HUES48 (cell line): ENCODE data around the gene ST7L.
"Not testable (repeated sequence)": the region's sequence is repeated elsewhere in the genome, so short reads cannot be mapped to it uniquely, and the experiment has no call there.

Source experiments
- H3K27ac ChIP-seq: one replicate; pipeline ENCODE4 v1.7.0; 2013; ENCODE audit warnings: low read depth, low read length, inconsistent platforms
- H3K27me3 ChIP-seq: 2 replicates; pipeline ENCODE4 v1.6.1; 2013; ENCODE audit warnings: mild to moderate bottlenecking, low read length; ENCODE audit not compliant: control insufficient read depth, insufficient read depth
- H3K36me3 ChIP-seq: 2 replicates; pipeline ENCODE4 v1.6.1; 2013; ENCODE audit warnings: low read length; ENCODE audit not compliant: control insufficient read depth, insufficient read depth
- H3K4me1 ChIP-seq: 2 replicates; pipeline ENCODE4 v1.6.1; 2013; ENCODE audit warnings: mild to moderate bottlenecking, low read length; ENCODE audit not compliant: control insufficient read depth, insufficient read depth
- H3K4me3 ChIP-seq: 2 replicates; pipeline ENCODE4 v1.5.1; 2013; ENCODE audit warnings: mild to moderate bottlenecking, low read depth, low read length
- H3K9ac ChIP-seq: 2 replicates; pipeline ENCODE4 v1.6.1; 2013; ENCODE audit warnings: mild to moderate bottlenecking, low read depth, low read length, moderate library complexity
- H3K9me3 ChIP-seq: 2 replicates; pipeline ENCODE4 v1.6.1; 2013; ENCODE audit warnings: low read length; ENCODE audit not compliant: control insufficient read depth, insufficient read depth

The ST7L gene

GRCh38 chr1:112636056-112636455, 17.1 kb upstream of the ST7L start:
- no peak overlapping the region for H3K27ac ChIP-seq
- no peaks in the 10 kb centered on the region for H3K27me3 ChIP-seq
- no peak overlapping the region for H3K4me3 ChIP-seq
- peaks cover 5% of the 10 kb centered on the region; the same call in 1 of the 2 replicates for H3K9me3 ChIP-seq
- no peak overlapping the region for H3K9ac ChIP-seq
- 0 out of 2 replicates have a peak, but pooled peaks cover 3% of the 10 kb centered on the region for H3K36me3 ChIP-seq
- H3K4me1 ChIP-seq = no peaks in the 10 kb centered on the region

- H3K27ac ChIP-seq = no peak overlapping the region
- no peak overlapping the region for H3K9ac ChIP-seq
- H3K27me3 ChIP-seq = no peaks in the 10 kb centered on the region
- 0 out of 2 replicates have a peak, but pooled peaks cover 7% of the 10 kb centered on the region for H3K36me3 ChIP-seq
- H3K4me3 ChIP-seq = no peak overlapping the region
- no peaks in the 10 kb centered on the region for H3K4me1 ChIP-seq
- H3K9me3 ChIP-seq = peaks cover 4% of the 10 kb centered on the region; the same call in 1 of the 2 replicates
Measured at GRCh38 chr1:112634367-112634766, 15.4 kb upstream of the ST7L start.

GRCh38 chr1:112633628-112634027, 14.7 kb upstream of the ST7L start:
- 0 out of 2 replicates have a peak, but pooled peaks cover 10% of the 10 kb centered on the region for H3K36me3 ChIP-seq
- no peaks in the 10 kb centered on the region for H3K9me3 ChIP-seq
- H3K27me3 ChIP-seq = no peaks in the 10 kb centered on the region
- H3K4me3 ChIP-seq = no peak overlapping the region
- no peak overlapping the region for H3K27ac ChIP-seq
- H3K4me1 ChIP-seq = no peaks in the 10 kb centered on the region
- H3K9ac ChIP-seq = no peak overlapping the region

GRCh38 chr1:112629256-112629655, 10.3 kb upstream of the ST7L start:
- no peak overlapping the region for H3K27ac ChIP-seq
- no peak overlapping the region for H3K9ac ChIP-seq
- peaks cover 23% of the 10 kb centered on the region for H3K36me3 ChIP-seq
- H3K4me1 ChIP-seq = no peaks in the 10 kb centered on the region
- H3K27me3 ChIP-seq = no peaks in the 10 kb centered on the region
- H3K9me3 ChIP-seq = no peaks in the 10 kb centered on the region
- no peak overlapping the region for H3K4me3 ChIP-seq

- no peaks in the 10 kb centered on the region for H3K9me3 ChIP-seq
- no peak overlapping the region for H3K9ac ChIP-seq
- H3K36me3 ChIP-seq = peaks cover 23% of the 10 kb centered on the region
- H3K27ac ChIP-seq = no peak overlapping the region
- H3K27me3 ChIP-seq = no peaks in the 10 kb centered on the region
- no peak overlapping the region for H3K4me3 ChIP-seq
- H3K4me1 ChIP-seq = no peaks in the 10 kb centered on the region
Measured at GRCh38 chr1:112628516-112628915, 9.6 kb upstream of the ST7L start.

GRCh38 chr1:112626887-112627286, 7.9 kb upstream of the ST7L start:
- H3K27me3 ChIP-seq = no peaks in the 10 kb centered on the region
- no peaks in the 10 kb centered on the region for H3K9me3 ChIP-seq
- H3K36me3 ChIP-seq = peaks cover 23% of the 10 kb centered on the region

GRCh38 chr1:112626193-112626592, 7.3 kb upstream of the ST7L start:
- peaks cover 20% of the 10 kb centered on the region for H3K36me3 ChIP-seq

More at GRCh38 chr1:112626887-112627286, 7.9 kb upstream of the ST7L start:
- no peak overlapping the region for H3K27ac ChIP-seq
- no peak overlapping the region for H3K4me3 ChIP-seq
- H3K9ac ChIP-seq = no peak overlapping the region
- no peaks in the 10 kb centered on the region for H3K4me1 ChIP-seq

GRCh38 chr1:112625696-112626095, 6.8 kb upstream of the ST7L start:
- H3K9ac ChIP-seq = no peak overlapping the region
- no peaks in the 10 kb centered on the region for H3K27me3 ChIP-seq
- H3K4me1 ChIP-seq = peaks cover 3% of the 10 kb centered on the region
- peaks cover 20% of the 10 kb centered on the region for H3K36me3 ChIP-seq
- no peaks in the 10 kb centered on the region for H3K9me3 ChIP-seq
- no peak overlapping the region for H3K4me3 ChIP-seq
- no peak overlapping the region for H3K27ac ChIP-seq

More at GRCh38 chr1:112626193-112626592, 7.3 kb upstream of the ST7L start:
- Histone ChIP-seq H3K4me1 (no peaks in the 10 kb centered on the region), H3K27me3 (no peaks in the 10 kb centered on the region), H3K9ac (no peak overlapping the region), H3K27ac (no peak overlapping the region), H3K4me3 (no peak overlapping the region), H3K9me3 (no peaks in the 10 kb centered on the region)

- H3K36me3 ChIP-seq = peaks cover 17% of the 10 kb centered on the region
- H3K4me3 ChIP-seq, H3K9me3 ChIP-seq, H3K27ac ChIP-seq, H3K9ac ChIP-seq, H3K4me1 ChIP-seq, H3K27me3 ChIP-seq: not testable (repeated sequence)
Measured at GRCh38 chr1:112624493-112624892, 5.6 kb upstream of the ST7L start.

GRCh38 chr1:112620377-112620695, 1.4 kb upstream of the ST7L start:
- Histone ChIP-seq H3K4me3 (peak overlapping the region; percentile 95), H3K36me3 (peaks cover 17% of the 10 kb centered on the region), H3K9ac (peak overlapping the region; percentile 97), H3K9me3 (no peaks in the 10 kb centered on the region), H3K27ac (peak overlapping the region; percentile 98), H3K4me1 (peaks cover 14% of the 10 kb centered on the region), H3K27me3 (no peaks in the 10 kb centered on the region)

GRCh38 chr1:112619518-112620376, 806 bp upstream of the ST7L start, which contains the start of gene CAPZA1:
Gene CAPZA1, plus strand, starts transcription at chr1:112619832. Its CDS starts 13 bp downstream, at chr1:112619845.
- Histone ChIP-seq H3K4me3 (peak within 1 kb of the TSS; percentile 95), H3K27ac (peak within 1 kb of the TSS; percentile 98), H3K9ac (peak within 1 kb of the TSS; percentile 97), H3K27me3 (no peaks in the 10 kb centered on the region), H3K36me3 (peaks cover 19% of the 10 kb centered on the region), H3K4me1 (peaks cover 14% of the 10 kb centered on the region), H3K9me3 (no peaks in the 10 kb centered on the region)
